Esophagus squamous epithelium (tissue), 4 donors: ENCODE results near the gene ATPAF2.

Experiments used
- POLR2A ChIP-seq, 4 donors: fragments of 450-650 bp; IDR thresholded peaks; one replicate each; pipeline ENCODE4 v1.6.1; 2017; ENCODE audit warnings: antibody characterized with exemption in 4 of 4, mild to moderate bottlenecking in 4 of 4, moderate library complexity in 3 of 4
- TF ChIP-seq, protein P1 (sequence below), 6 experiments: fragments of 450-650 bp in 4 of 6; fragments of 200-600 bp in 2 of 6; sonication (generic) in 2 of 6; IDR thresholded peaks; one replicate each; pipeline ENCODE4 v1.5.1; 2016 to 2019; ENCODE audit warnings: antibody characterized with exemption in 6 of 6, mild to moderate bottlenecking in 4 of 6, moderate library complexity in 4 of 6

DNA sequence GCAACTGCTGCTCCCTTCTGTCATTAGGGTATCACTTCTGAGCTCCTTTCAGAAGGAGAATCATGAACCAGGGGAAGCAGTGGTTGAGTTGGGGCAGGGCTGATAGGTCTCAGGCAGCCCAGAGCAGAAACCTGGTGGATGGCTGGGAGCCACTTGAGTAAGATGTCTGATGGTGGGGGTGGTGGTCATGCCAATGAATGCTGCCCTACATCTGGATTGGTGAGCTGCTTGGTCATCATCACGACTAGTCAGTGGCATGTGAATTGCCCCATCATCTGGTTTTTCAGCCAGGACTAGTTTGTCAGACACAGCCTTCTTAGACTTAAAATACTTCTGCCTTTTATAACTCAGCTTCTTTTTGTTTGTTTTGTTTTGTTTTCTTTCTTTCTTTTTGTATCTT lies 2.8 kb upstream of the ATPAF2 start:
- TF ChIP-seq, protein P1, sequence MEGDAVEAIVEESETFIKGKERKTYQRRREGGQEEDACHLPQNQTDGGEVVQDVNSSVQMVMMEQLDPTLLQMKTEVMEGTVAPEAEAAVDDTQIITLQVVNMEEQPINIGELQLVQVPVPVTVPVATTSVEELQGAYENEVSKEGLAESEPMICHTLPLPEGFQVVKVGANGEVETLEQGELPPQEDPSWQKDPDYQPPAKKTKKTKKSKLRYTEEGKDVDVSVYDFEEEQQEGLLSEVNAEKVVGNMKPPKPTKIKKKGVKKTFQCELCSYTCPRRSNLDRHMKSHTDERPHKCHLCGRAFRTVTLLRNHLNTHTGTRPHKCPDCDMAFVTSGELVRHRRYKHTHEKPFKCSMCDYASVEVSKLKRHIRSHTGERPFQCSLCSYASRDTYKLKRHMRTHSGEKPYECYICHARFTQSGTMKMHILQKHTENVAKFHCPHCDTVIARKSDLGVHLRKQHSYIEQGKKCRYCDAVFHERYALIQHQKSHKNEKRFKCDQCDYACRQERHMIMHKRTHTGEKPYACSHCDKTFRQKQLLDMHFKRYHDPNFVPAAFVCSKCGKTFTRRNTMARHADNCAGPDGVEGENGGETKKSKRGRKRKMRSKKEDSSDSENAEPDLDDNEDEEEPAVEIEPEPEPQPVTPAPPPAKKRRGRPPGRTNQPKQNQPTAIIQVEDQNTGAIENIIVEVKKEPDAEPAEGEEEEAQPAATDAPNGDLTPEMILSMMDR (IDR thresholded peaks at IDR 0.05), result no peak
- no peak for TF ChIP-seq POLR2A (IDR thresholded peaks at IDR 0.05)
